CD4-positive, alpha-beta T cell treated with Interleukin-21 for 1 hour (primary cell): ENCODE measurements around the gene DERL2.

Experiments
- DNase-seq: peaks from one replicate; pipeline ENCODE4 v3.0.0-alpha.2; 2020

Gene DERL2

GRCh38 chr17:5485270-5486205, at the start of gene DERL2:
Gene DERL2, minus strand, starts transcription at chr17:5486178. Its CDS starts 17 bp downstream, at chr17:5486161.
- DNase-seq: peak; percentile 7

- no peak for DNase-seq
Measured at GRCh38 chr17:5535436-5535835, 49.5 kb upstream of the DERL2 start.

- no peak for DNase-seq
Measured at GRCh38 chr17:5533486-5534315, 47.7 kb upstream of the DERL2 start.

GRCh38 chr17:5532581-5532980, 46.6 kb upstream of the DERL2 start:
- DNase-seq: no peak

GRCh38 chr17:5531085-5531418, 45.1 kb upstream of the DERL2 start:
- no peak for DNase-seq

- DNase-seq: no peak
Measured at GRCh38 chr17:5530265-5531084, 44.5 kb upstream of the DERL2 start.

GRCh38 chr17:5527601-5528250, 41.7 kb upstream of the DERL2 start:
- DNase-seq: no peak

- DNase-seq: no peak
Measured at GRCh38 chr17:5526821-5527598, 41.0 kb upstream of the DERL2 start.

GRCh38 chr17:5523249-5523648, 37.3 kb upstream of the DERL2 start:
- DNase-seq: no peak

GRCh38 chr17:5522476-5522875, 36.5 kb upstream of the DERL2 start:
- no peak for DNase-seq

GRCh38 chr17:5516060-5516792, 30.2 kb upstream of the DERL2 start:
- no peak for DNase-seq

GRCh38 chr17:5514976-5515375, 29.0 kb upstream of the DERL2 start:
- DNase-seq: no peak

- DNase-seq: peak; percentile 47
Measured at GRCh38 chr17:5513628-5514027, 27.6 kb upstream of the DERL2 start.

GRCh38 chr17:5511401-5512225, 25.6 kb upstream of the DERL2 start:
- no peak for DNase-seq

GRCh38 chr17:5510771-5511170, 24.8 kb upstream of the DERL2 start:
- no peak for DNase-seq

- DNase-seq: no peak
Measured at GRCh38 chr17:5509482-5509881, 23.5 kb upstream of the DERL2 start.

- no peak for DNase-seq
Measured at GRCh38 chr17:5508810-5509209, 22.8 kb upstream of the DERL2 start.

- DNase-seq: no peak
Measured at GRCh38 chr17:5506307-5506706, 20.3 kb upstream of the DERL2 start.

- DNase-seq: no peak
Measured at GRCh38 chr17:5502552-5502951, 16.6 kb upstream of the DERL2 start.

- no peak for DNase-seq
Measured at GRCh38 chr17:5501685-5502084, 15.7 kb upstream of the DERL2 start.
